ENCODE results near the gene TIE1.

TIE1 gene

GRCh38 chr1:43338001-43338400, 37.2 kb downstream of the TIE1 start:
- DNase-seq (ENCODE audit: low read depth in 2 of 2), result no peak

- DNase-seq (ENCODE audit: low read depth in 2 of 2), result no peak
Observed at GRCh38 chr1:43339584-43340232, 38.9 kb downstream of the TIE1 start.

GRCh38 chr1:43340559-43340958, 39.8 kb downstream of the TIE1 start:
- no peak for DNase-seq (ENCODE audit: low read depth in 2 of 2)

- DNase-seq (ENCODE audit: low read depth in 2 of 2), result no peak
Observed at GRCh38 chr1:43344267-43344850, 43.6 kb downstream of the TIE1 start.

GRCh38 chr1:43345120-43345519, 44.3 kb downstream of the TIE1 start:
- DNase-seq (ENCODE audit: low read depth in 2 of 2), result no peak

- DNase-seq (ENCODE audit: low read depth in 2 of 2), result no peak
Observed at GRCh38 chr1:43346636-43347035, 45.9 kb downstream of the TIE1 start.

GRCh38 chr1:43348343-43348808, 47.6 kb downstream of the TIE1 start:
- DNase-seq (ENCODE audit: low read depth in 2 of 2), result no peak

- DNase-seq (ENCODE audit: low read depth in 2 of 2), result no peak
Observed at GRCh38 chr1:43348809-43349593, 48.2 kb downstream of the TIE1 start.

- DNase-seq (ENCODE audit: low read depth in 2 of 2), result no peak
Observed at GRCh38 chr1:43349594-43350306, 49.0 kb downstream of the TIE1 start.

GRCh38 chr1:43350976-43351375, 50.2 kb downstream of the TIE1 start:
- DNase-seq (ENCODE audit: low read depth in 2 of 2), result no peak

GRCh38 chr1:43351421-43352350, 50.9 kb downstream of the TIE1 start:
- DNase-seq (ENCODE audit: low read depth in 2 of 2), result no peak

- DNase-seq (ENCODE audit: low read depth in 2 of 2), result no peak
Observed at GRCh38 chr1:43352351-43352705, 51.5 kb downstream of the TIE1 start.

GRCh38 chr1:43352881-43353280, 52.1 kb downstream of the TIE1 start:
- no peak for DNase-seq (ENCODE audit: low read depth in 2 of 2)

- no peak for DNase-seq (ENCODE audit: low read depth in 2 of 2)
Observed at GRCh38 chr1:43354471-43354870, 53.7 kb downstream of the TIE1 start.

- no peak for DNase-seq (ENCODE audit: low read depth in 2 of 2)
Observed at GRCh38 chr1:43354936-43355335, 54.2 kb downstream of the TIE1 start.

- DNase-seq (ENCODE audit: low read depth in 2 of 2), result no peak
Observed at GRCh38 chr1:43357251-43357650, 56.5 kb downstream of the TIE1 start.

- DNase-seq (ENCODE audit: low read depth in 2 of 2), result no peak
Observed at GRCh38 chr1:43358121-43358745, 57.5 kb downstream of the TIE1 start.

GRCh38 chr1:43358746-43359693, 58.2 kb downstream of the TIE1 start, which contains the start of gene CDC20:
TSS of gene CDC20 (plus strand) at chr1:43358981. CDS start at chr1:43359216, 235 bp downstream.
- peak; percentile 99 for DNase-seq (ENCODE audit: low read depth in 2 of 2)

GRCh38 chr1:43359696-43360095, 58.9 kb downstream of the TIE1 start:
- DNase-seq (ENCODE audit: low read depth in 2 of 2), result no peak

All from stimulated activated CD4-positive, alpha-beta T cell treated with anti-CD3 and anti-CD28 coated beads, Interleukin-12 subunit alpha, Interleukin-12 subunit beta, amount 100 ng/mL, for 24 hours (primary cell).